Right ventricle myocardium inferior (tissue), 1 donor: ENCODE measurements around the gene ORM1. TPM values are rescaled to one million over a fixed set of nuclear protein-coding genes. Genes with fewer than 3 reads are reported as not detected.

Experiments used
- ATAC-seq: fragments of 200-7000 bp; cut with Tn5 transposase; one replicate; pipeline ENCODE4 v1.9.1; 2020; ENCODE audit warnings: mild to moderate bottlenecking, moderate library complexity
- DNase-seq: peaks from one replicate; pipeline ENCODE4 v3.0.0; 2021; ENCODE audit errors: missing footprints
- intact Hi-C: fragments of 100-400 bp; cut with DNase I; formaldehyde crosslinking; loops from one replicate; pipeline ENCODE4 v1.11.0; 2022
- total RNA-seq: library from RNA; stranded (reverse); fragmentation: NEBNext Ultra II Directional; extraction: Animal tissue kit (Norgen Biotek cat#: 25700); gene quantifications from one replicate; pipeline ENCODE4 v1.2.1, GENCODE V29; 2021
- donor health status: DM: no; HTN: yes; CAD: no; lungs with severe emphysema.

ORM1 gene
- total RNA-seq, 1 donor from 2014 or later, result 0.51 TPM

DNA sequence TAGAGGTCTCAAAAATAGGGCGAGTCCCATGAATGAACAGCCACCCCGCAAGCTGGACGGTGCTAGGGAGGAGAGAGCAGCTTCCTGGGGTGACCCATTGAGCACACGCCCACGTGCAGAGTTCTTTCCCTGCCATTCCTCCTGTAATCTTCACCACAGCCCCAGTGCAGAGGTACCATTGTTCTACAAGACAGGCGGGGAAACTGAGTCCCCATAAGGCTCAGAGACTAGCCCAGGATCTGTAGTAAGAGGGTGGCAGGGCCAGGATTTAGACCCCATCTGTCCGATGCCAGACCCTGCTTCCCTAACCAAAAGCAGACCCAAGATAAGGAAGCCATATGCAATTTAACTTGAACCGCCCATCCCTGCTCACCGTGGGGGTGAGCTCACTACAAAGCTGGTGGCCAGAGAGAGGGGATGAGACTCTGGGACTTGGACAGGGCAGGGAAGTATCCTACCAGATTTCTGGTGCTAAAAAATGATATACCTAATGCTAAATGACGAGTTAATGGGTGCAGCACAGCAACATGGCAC, 36.7 kb upstream of the ORM1 start:
- DNase-seq, result no peak
- intact Hi-C loops, result no loop called here

DNA sequence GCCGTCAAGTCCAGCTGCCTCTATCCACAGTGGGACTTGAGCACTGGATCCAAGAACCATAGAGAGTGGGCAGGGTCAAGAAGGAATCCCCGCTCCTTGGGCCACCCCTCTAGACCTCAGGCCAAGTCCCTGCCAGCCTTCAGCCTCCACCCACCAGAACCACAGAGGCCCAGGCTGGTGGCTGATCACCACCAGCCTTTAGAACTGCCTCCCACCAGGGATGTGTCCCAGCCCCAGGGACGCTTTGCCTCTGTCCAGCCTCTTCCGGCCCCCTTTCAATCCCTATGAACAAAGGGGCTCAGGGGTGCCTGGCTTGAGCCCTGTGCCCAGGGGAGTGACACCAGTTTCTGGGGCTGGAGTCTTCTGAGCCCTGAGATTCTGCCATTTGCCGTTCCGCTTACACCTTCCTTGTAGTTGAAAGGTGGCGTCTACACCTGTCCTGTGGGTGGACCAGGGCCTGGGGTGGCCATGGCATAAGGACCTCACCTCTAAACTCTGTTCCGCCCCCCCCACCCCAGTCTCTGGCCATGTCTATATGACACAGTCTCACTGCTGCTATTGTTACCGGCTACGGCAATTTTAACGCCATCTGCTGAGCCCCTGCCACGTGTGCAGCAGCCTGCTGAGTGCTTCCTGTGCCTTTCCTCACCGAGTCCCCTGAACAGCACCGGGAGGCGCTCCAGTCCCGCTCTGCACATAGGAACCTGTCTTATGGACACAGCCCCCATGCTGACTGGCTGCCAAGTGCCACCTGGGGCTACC, 35.7 kb upstream of the ORM1 start:
- ATAC-seq (no peak), DNase-seq (no peak)
- intact Hi-C loops, result no loop called here

More for the DNA sequence above, 36.7 kb upstream of the ORM1 start:
- ATAC-seq, result no peak

DNA sequence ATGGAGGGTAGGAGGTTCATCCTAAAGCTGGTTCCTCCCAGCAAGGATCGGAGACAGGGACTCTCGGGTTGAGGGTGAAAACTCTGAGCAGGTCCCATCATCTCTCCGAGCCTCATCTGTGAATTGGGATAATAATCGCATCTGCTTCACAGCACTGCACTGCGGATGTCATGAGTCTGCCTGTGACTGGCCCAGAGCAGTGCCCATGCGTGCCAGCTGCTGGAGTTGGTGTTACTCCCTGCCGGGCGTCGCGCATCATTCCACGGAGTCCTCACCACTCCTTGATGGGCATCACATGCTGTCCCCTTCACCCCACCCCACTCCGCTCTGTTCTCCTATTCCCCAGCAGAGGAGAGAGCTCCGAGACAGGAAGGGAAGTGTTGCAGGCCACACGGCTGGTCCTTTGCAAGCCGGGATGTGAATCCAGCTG, 35.1 kb upstream of the ORM1 start:
- no peak for ATAC-seq
- intact Hi-C loops, result no loop called here

DNA sequence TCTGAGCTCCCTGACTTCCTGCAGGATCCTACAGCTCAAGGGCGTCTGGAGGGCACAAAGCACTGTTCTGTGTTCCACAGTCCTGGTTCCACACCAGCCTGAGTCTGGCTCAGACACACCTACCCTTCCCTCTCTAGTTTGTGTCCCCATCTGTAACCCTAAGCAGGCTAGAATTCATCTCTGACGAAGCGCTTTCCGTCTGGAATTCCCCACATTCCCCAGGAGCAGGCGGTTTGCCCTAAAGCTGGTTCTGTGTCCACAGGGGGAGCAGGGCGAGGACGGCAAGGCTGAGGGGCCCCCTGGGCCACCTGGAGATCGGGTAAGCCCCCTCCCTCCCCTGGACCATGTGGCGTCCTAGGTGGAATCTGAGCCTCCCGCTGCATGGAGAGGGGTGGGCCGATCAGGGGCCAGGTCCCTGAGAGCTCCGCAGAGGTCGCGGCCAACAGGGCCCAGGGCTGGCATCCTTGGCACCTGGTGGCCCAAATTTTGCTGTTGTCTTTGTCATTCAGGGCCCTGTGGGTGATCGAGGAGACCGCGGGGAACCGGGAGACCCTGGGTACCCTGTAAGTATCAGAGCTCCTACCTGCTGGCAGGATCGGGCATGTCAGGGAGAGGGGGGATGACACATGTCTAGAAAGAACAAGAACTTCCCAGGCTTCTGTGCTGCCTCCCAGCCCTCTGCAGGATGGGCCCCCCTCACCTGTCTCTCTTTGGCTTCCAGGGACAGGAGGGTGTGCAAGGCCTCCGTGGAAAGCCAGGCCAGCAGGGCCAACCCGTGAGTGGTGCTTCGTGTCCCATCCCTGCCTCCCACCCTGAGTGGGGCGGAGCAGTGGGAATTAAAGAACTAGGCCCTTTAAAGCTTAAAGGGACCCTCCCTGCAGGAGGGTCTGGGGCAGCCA, 34.5 kb upstream of the ORM1 start:
- DNase-seq (no peak), ATAC-seq (no peak)
- intact Hi-C loops, result no loop called here

More for the DNA sequence above, 35.1 kb upstream of the ORM1 start:
- no peak for DNase-seq

DNA sequence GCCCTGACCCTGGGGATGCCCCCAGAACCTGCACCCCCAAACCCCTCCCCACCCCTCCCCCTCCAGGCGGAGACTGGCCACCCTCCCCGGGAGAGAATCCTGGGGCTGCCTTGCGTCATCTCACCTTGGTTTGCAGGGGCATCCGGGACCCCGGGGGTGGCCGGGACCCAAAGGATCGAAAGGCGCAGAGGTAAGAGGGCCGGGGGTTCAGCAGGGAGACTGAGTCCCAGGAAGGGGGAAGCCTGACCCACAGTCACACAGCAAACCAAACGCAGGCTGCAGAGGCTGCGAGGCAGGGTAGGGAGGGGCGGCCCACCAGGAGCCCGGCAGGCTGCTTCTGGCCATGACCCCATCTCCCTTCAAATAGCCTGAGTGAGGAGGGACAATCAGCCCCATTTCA, 33.8 kb upstream of the ORM1 start:
- DNase-seq (no peak), ATAC-seq (no peak)
- intact Hi-C loops, result no loop called here

DNA sequence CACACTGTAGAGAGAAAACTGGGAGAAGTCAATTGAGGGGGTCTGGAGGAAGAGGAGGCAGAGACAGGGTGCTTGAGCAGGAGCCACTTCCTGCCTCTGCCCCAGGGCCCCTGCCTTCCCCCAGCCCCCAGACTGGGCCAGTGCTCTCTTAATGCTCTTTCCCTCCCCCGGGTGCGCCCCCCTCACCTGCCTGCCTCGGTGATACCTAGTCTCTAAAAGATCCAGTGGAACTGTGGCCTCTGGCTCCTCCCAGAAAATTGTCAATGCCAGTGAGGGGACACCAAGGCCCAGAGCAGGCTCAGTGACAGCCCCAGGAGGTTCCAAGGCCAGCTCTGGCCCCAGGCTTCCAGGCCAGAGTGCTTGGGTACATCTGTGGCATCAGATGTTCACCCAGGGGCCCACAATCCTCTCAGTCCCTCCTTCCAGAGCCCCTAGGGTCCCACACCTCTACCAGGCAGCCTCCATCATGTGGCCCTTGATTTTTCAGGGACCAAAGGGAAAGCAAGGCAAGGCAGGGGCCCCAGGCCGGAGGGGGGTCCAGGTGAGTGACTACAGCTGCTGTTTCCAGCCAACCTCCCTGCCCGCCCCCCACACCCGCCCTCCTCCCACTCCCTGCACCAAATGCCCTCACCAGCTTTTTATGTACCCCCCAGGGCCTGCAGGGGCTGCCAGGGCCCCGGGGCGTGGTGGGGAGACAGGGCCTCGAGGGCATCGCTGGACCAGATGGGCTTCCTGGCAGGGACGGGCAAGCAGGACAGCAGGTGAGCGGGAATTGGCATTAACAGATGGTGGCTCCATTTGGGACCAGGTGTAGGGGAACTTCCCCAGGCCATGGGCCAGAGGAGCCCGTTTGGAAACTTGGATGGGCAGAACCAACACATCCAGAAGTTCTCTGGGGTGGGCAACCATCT, 33.1 kb upstream of the ORM1 start:
- ATAC-seq (no peak), DNase-seq (no peak)
- intact Hi-C loops, result loop anchor here (2.0 kb wide), 2 partner anchors 181 to 207 kb away; no protein-coding TSS in a partner anchor

DNA sequence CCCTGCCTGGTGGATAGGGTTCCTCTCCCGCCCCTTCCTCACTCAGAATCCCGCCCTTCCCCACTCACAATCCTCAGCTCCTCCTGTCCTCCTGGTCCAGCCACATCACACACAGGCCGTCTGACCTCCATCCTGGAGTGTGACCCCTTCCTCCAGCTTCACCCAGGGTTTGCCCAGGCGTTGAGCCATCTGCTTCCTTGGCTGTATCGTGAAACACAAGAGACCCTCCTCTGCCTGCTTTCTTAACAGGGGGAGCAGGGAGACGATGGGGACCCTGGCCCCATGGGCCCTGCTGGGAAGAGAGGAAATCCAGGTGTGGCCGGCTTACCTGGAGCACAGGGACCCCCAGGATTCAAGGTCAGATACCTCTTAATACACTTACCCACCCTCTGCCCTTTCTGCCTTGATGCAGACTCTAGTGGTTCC, 32.3 kb upstream of the ORM1 start:
- intact Hi-C loops, result loop anchor here (2.0 kb wide), 2 partner anchors 182 to 208 kb away; no protein-coding TSS in a partner anchor
- no peak for DNase-seq
- ATAC-seq, result peak; percentile 27

DNA sequence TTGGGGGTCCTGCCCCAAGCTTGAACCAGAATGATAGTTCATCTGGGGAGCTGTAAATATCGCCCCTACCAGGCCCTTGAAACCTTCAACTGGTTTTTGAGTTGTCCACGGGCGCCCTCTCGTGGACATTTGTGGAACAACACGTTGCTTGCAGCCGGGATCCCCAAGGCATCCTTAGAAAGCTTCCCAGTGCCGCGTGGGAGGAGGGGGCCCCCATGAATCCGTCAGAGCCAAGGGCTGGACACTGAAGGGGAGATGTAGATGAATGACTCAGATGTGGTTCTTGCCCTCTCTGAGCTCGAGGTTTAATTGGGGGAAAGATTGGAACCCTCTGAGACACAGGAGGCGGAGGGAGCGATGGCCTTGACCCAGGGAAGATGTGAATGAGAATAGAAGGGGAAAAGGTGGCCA, 31.8 kb upstream of the ORM1 start:
- DNase-seq (peak; percentile 87), ATAC-seq (peak; percentile 58)
- intact Hi-C loops, result loop anchor here (1.0 to 2.0 kb wide), 3 partner anchors 135 to 208 kb away; no protein-coding TSS in a partner anchor

DNA sequence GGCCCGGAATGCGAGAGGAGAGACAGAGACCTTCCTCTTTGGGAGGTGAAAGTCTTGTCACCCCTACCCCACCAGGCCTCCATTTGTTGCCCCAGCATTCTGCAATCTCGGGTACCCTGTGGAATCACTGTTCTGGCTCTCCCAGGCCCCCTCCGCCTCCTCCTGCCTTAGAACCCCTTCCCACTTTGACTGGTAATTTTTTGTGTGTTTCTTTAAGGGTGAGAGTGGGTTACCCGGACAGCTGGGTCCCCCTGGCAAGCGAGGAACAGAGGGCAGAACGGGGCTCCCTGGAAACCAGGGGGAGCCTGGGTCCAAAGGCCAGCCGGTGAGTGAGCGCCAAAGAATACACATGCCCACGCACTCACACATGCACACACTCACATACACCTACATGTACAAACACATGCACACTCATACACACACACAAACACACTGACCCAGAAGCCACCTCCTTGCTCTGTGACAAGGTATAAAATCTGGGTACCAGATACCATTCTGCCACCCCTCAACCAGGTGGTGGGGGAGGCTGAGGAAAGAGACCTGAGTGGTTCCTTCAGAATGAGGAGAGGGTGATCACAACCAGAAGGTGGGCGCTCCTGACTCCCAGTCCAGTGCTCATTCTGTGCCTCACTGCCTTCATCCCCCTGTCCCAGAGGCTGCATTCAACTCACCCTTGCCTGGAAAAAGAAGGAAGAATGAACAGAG, 30.9 kb upstream of the ORM1 start:
- intact Hi-C loops, result loop anchor here (1.0 to 2.0 kb wide), 3 partner anchors 136 to 209 kb away; no protein-coding TSS in a partner anchor
- ATAC-seq (no peak), DNase-seq (no peak)

DNA sequence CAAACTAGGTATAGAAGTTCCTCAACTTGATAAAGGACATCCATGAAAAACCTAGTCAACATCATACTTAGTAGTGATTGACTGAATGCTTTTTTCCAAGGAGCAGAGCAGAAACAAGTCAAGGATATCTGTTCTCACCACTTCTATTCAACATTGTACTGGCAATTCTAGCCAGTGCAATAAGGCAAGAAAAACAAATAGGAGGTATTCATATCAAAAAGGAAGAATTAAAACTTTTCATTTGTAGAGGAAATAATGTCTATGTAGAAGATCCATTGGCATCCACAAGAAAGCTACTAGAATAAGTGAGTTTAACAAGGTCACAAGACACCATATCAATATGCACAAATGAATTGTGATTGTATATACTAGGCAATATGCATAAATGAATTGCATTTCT, 28.2 kb upstream of the ORM1 start:
- no peak for ATAC-seq
- no peak for DNase-seq
- intact Hi-C loops, result no loop called here

DNA sequence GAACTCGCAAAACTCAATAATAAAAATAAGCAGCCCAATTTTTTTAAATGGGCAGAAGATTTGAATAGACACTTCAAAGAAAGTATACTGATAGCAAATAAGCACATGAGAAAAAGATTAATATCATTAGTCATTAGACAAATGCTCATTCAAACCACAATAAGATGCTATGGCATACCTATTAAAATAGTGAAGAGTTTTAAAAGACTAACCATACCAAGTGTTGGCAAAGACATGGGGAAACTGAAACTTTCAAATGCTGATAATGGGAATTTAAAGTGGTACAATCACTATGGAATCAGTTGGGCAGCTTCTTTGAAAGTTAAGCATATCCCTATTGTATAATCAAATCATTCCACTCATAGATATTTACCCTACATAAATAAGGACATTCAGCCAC, 26.6 kb upstream of the ORM1 start:
- ATAC-seq, result no peak
- no peak for DNase-seq
- intact Hi-C loops, result no loop called here

DNA sequence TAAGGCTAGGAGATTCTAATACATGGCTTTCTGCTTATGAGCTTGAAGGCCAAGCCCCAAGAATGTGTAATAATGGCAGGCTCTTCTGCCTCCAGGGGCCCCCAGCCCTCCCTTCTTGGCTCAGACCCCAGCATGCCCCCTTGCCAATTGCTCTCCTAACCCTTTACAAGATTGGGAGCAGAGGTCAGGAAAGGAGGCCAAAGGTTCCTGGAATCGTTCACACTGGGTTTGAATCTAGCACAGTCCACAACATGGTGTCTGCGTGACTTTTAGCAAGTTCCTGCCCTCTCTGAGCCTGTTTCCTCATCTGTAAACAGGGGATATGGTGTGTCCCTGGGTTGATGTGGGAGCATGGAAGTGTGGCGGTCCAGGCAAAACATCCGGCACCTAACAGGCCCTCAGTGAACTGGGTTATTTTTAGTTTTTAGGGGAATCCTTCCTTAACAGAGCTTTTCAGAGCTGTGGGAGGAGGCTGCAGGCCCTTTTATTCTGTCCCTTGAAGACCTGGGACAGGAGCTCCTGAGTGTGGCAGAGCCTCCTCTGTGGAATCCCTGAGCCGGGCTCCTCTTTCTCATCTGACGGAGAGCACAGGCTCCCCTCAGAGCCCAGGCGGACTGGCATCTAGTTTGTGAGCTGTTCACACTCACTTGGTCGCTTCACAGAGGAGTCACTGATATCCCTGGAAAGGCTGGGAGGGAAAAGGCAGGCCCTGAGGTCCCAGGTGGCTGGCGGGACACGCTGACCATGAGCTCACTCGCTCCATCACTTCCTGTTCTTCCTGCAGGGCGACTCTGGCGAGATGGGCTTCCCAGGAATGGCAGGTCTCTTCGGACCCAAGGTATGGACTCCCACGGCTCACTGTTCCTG, 23.4 kb upstream of the ORM1 start:
- DNase-seq, result no peak
- intact Hi-C loops, result no loop called here
- no peak for ATAC-seq

DNA sequence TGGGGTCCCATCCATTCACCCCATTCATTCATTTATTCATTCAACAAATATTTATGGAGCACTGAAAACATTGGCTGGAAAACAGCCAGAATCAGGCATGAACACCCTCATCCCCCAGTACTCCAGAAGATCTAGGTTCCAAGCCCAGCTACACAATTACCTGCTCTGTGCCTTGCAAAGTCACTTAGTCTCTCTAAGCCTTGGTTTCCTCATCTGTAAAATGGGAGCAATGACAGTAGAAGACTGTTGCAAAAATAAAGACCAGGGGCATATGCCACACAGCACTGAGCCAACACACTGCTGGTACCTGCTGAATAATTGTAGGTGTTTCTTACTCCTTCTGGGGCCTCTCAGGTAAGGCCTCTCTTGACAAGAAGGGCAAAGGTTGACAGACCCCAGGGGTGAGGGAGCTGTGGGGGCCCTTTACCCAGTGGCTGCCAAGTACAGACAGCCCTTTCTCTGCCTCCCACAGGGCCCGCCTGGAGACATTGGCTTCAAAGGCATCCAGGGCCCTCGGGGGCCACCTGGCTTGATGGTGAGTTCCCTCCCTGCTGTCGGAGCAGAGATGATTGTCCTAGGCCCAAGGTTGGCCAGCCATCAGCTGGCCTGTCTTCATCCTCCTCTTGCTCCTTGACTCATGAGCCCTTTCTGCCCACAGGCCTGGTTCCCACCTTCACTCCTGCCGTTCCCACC, 22.6 kb upstream of the ORM1 start:
- intact Hi-C loops, result no loop called here
- DNase-seq (no peak), ATAC-seq (no peak)

DNA sequence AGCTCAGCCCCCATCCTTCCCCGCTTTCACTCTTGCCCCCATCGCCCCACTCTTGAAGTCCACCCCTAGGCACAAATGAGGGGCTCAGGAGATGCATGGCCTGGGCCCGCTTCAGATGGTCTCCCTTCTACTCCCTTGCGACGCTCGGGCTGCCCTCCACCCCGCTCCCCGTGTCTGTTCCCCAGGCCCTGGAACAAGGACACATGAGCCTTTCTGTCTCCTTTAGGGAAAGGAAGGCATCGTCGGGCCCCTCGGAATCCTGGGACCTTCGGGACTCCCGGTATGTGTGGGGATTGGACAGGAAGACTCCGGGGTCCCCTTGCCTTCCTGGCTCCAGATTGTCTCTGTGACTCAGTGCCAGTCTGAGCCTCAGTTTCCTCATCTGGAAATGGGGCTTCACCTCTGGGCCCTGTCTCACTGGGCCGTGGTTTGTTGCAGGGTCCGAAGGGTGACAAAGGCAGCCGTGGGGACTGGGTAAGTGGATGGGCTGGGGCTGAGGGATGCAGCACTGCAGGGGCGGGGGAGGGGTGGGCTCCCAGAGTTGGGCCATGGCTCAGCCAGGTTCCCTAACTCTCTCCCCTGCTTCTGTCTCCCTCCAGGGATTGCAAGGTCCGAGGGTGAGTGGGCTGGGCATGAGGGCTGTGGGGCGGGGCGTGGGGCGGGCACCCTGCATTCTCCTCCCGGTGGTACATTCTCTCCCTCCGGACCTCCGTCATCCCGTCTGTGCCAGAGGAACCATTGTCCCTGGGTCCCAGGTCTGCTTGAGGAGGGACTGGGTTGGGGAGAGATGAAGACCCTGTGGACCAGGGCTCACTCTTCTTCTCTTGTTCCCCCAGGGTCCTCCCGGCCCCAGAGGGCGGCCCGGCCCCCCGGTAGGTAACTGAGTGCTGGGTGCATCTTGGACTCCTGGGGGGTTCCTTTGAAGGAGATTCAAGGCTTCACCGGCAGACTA, 21.8 kb upstream of the ORM1 start:
- DNase-seq (no peak), ATAC-seq (no peak)
- intact Hi-C loops, result no loop called here

DNA sequence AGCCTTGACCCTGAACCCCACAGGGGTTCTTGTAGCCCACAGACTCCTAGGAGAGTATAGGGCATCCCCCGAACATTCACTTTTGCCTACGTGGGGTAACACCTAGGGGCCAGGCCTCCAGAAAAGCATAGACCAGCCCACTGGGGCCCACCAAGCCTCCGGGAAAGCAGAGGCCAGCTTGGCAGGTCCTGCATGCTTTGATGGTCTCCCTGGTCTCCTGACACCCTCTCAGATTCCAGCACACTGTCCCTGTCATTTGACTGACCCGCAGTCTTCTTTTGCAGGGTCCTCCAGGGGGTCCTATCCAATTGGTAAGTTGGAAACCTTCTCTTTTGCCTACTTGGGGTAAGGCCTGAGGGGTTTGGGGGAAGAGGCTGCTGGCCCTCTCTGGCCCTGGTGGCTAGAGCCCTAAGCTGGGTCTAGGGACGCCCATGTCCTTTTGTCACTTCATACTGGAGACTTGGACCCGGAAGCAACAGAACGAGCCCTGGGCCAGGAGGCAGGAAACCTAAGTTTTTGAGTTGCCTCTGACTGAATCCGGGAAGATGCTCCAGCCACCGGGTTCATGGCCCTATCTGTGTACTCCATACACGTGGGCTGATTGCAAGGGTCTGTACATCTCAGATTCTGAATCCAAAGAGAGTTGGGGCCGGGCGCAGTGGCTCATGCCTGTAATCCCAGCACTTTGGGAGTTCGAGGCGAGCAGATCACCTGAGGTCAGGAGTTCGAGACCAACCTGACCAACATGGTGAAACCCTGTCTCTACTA, 20.9 kb upstream of the ORM1 start:
- no peak for DNase-seq
- no peak for ATAC-seq
- intact Hi-C loops, result no loop called here
